Renal cortex interstitium (tissue), 11 donors: ENCODE data around the gene CRPPA. TPM values are rescaled to one million over a fixed set of nuclear protein-coding genes. Genes with fewer than 3 reads are reported as not detected.
"Not testable (repeated sequence)": the region's sequence is repeated elsewhere in the genome, so short reads cannot be mapped to it uniquely, and the experiment has no call there.

Source experiments
- DNase-seq, 11 donors: peaks; one replicate each; pipeline ENCODE4 v3.0.0-alpha.2; 2013; ENCODE audit warnings: low read depth in 9 of 11, low spot score in 4 of 11; ENCODE audit errors: extremely low read depth in 1 of 11
- polyA plus RNA-seq, 3 donors: library from polyadenylated mRNA; unstranded; fragments of 120-200 nt; gene quantifications; one replicate each; pipeline ENCODE4 v1.2.1, GENCODE V29; 2013; ENCODE audit not compliant: insufficient read length in 3 of 3

Gene CRPPA
- polyA plus RNA-seq, 3 donors = 4.1 to 4.5 (median 4.4) TPM

DNA sequence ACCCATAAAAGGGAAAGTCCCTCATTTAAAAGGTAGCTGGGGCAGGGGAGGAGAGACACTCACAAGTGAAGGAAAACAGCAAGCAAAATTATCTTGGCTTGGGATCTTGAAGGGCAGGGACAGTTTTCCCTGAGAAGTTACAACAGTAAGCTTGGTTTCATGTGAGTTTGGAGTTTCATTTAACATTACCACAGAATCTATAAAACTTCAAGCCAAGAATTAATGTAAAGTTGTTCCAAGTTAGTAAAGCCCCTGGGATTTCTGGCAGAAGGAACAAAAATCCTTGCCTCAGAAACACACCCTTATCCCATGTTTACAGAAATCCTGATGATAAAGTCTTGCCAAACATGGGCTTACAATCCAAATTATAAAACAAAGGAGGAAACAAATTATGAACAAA, 19.2 kb downstream of the CRPPA start:
- DNase-seq = no peak

DNA sequence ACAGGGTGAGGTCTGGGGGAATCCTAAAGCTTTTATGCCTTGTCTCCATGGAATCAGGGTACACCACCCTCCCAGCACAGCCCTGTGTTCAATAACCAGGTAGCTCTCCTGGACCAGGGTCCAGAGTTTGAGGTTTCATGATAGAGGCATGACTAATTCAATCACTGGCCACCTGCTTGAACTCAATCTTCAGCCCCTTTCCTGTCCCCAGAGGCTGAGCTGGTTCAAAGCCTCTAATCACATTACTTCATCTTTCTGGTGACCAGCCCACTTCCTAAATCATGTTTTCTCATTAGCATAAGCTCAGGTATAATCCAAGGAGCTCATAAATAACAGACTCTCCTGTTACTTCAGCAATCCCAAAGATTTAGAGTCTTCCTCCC, 20.5 kb downstream of the CRPPA start:
- no peak for DNase-seq

- no peak for DNase-seq
Measured at GRCh38 chr7:16399916-16400892, 21.1 kb downstream of the CRPPA start.

DNA sequence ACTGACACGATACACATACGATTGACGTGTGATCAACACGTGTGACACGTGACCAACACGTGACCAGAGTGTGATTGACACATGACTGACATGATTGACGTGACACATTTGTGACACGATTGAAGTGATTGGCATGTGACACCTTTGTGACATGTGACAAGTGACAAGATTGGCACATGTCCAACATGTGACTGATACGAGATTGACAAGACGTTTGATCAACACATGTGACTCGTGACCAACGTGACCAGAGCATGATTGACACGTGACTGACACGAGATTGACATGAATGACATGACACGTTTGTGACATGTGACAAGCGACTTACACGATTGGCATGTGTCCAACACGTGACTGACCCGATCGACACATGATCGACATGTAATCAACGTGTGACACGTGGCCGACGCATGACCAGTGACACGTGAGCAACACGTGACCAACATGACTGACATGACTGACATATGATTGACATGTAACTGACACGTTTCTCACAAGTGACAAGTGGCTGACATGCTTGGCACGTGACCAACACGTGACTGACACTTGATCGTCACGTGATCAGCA, 22.0 kb downstream of the CRPPA start:
- no peak for DNase-seq

GRCh38 chr7:16398146-16399017, 23.0 kb downstream of the CRPPA start:
- DNase-seq = no peak

GRCh38 chr7:16397501-16398145, 23.7 kb downstream of the CRPPA start:
- DNase-seq = no peak

DNA sequence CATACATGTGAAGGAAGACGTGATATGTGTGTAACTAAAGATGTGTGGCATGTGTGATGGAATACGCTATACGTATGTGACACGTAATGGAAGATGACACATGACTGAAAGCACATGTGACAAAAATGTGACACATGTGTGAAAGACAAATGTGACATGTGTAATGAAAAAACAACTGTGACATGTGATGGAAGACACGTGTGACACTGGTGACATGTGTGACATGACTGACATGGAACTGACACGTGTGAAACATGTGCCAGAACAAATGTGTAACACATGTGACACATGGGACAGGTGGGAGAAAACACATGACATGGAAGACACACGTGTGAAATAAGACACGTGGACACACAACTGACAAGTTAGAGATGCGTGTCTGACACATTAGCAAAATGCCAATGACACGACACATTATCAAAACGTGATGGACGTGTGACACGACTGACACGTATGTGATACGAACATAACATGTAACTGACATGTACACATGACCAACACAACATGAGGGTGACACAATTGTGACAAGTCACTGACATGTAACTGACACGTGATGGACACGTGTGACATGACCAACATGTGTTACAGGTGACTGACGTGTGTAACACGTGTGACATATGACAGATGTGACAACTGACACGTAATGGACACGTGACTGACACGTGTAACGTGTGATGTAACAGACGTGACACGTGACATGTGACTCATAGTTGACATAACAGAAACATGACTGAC, 24.4 kb downstream of the CRPPA start:
- no peak for DNase-seq

DNA sequence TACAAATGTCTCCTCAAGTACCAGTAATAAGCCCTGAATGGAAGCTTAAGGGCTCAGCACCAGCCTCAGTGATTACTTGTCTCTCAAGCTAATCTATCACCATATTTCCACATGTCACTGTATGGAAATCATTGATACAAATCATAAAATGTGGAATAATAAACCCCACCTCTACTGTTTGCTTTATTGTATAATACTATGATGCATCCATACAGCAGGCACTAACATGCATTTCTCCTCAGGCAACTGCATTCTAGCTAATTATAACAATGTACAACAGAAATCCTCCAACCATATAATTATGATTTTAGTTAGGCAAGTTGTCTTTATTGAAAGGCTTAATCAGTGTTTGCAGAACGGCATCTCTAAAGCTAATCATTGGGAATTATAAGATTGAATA, 26.2 kb downstream of the CRPPA start:
- DNase-seq = no peak

- no peak for DNase-seq
Measured at GRCh38 chr7:16393862-16394422, 27.4 kb downstream of the CRPPA start.

DNA sequence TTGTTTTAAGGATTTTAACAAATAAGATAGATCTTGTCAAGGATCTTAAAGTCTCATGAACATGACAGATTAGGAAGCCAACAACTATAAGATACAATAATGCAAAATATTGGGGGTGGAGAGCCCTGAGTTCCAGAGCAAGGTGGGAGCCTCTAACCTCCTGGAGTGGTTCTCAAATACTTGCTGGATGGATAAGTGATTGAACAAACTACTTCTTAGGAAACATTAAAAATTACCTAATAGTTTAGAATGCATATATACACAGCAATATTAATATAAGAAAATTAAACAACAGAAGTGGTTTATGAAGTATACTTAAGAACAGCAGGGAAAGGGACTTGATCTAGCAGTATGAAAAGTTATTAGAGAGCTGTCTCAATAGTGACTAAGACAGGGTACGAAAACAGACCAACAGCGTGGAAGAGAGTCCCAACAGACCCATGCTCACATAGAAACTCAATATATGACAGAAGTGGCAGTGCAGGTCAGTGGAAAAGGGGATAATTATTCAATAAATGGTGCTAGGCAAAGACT, 28.3 kb downstream of the CRPPA start:
- no peak for DNase-seq

GRCh38 chr7:16383786-16384185, 37.6 kb downstream of the CRPPA start:
- not testable (repeated sequence) for DNase-seq

DNA sequence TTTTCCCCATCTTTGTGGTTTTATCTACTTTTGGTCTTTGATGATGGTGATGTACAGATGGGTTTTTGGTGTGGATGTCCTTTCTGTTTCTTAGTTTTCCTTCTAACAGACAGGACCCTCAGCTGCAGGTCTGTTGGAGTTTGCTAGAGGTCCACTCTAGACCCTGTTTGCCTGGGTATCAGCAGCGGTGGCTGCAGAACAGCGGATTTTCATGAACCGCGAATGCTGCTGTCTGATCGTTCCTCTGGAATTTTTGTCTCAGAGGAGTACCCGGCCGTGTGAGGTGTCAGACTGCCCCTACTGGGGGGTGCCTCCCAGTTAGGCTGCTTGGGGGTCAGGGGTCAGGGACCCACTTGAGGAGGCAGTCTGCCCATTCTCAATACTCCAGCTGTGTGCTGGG, 38.2 kb downstream of the CRPPA start:
- DNase-seq = not testable (repeated sequence)

Other genes starting within 250 kb of the CRPPA start
- gene SOSTDC1, start 44.2 kb upstream of the CRPPA start, polyA plus RNA-seq = 10 to 100 TPM; 45.8 to 58.9 (median 47.4) TPM
- not detected for gene LRRC72, start 105.3 kb upstream of the CRPPA start, polyA plus RNA-seq
- gene ANKMY2, start 224.2 kb upstream of the CRPPA start, polyA plus RNA-seq = 10 to 100 TPM; 28.4 to 37.9 (median 36.3) TPM
- 10 to 100 TPM; 74.7 to 87.0 (median 75.4) TPM for gene BZW2, start 224.6 kb upstream of the CRPPA start, polyA plus RNA-seq